ENCODE data around the gene HDAC4.

DNA sequence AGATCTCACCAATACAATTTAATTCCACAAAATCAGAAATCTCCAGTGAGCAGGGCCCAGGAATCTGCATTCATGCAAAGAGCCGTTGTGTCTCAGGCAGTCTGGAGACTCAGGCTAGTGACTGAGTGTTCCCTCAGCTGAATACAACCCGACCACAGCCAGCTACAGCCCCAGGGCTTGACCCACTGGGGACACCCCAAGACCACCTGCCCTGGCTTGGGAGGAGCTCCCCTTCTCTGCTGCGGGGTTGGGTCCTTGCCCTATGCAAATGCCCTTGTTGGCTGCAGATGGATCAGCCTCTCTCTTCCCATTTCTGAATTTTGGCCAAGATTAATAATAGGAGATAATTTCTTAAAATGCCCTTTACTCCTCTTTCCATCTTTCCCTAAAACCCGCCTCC, 395.2 kb downstream of the HDAC4 start:
- TF ChIP-seq EZH2 (IDR thresholded peaks at IDR 0.05; ENCODE audit: low read length), result no peak
- TF ChIP-seq, protein P1, sequence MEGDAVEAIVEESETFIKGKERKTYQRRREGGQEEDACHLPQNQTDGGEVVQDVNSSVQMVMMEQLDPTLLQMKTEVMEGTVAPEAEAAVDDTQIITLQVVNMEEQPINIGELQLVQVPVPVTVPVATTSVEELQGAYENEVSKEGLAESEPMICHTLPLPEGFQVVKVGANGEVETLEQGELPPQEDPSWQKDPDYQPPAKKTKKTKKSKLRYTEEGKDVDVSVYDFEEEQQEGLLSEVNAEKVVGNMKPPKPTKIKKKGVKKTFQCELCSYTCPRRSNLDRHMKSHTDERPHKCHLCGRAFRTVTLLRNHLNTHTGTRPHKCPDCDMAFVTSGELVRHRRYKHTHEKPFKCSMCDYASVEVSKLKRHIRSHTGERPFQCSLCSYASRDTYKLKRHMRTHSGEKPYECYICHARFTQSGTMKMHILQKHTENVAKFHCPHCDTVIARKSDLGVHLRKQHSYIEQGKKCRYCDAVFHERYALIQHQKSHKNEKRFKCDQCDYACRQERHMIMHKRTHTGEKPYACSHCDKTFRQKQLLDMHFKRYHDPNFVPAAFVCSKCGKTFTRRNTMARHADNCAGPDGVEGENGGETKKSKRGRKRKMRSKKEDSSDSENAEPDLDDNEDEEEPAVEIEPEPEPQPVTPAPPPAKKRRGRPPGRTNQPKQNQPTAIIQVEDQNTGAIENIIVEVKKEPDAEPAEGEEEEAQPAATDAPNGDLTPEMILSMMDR (optimal IDR thresholded peaks at IDR 0.05 in 1 of 3, IDR thresholded peaks at IDR 0.05 in 1 of 3, conservative IDR thresholded peaks at IDR 0.05 in 1 of 3; ENCODE audit: extremely low read depth in 1 of 3, insufficient read depth in 2 of 3, low read length in 3 of 3), result no peak
